Retinal pigment epithelial cell (primary cell): ENCODE measurements around the gene IP6K3.

ENCODE experiments used
- DNase-seq: peaks from one replicate; pipeline ENCODE4 v3.0.0-alpha.2; 2010; ENCODE audit warnings: low read depth
- H3K4me3 ChIP-seq: 2 replicates; pipeline ENCODE4 v1.5.1; 2011; ENCODE audit warnings: mild to moderate bottlenecking, low read length, control low read depth, moderate library complexity
- TF ChIP-seq, protein P1 (sequence below): conservative IDR thresholded peaks from 2 replicates; pipeline ENCODE4 v1.5.1; 2011; ENCODE audit warnings: low read depth, low read length, control low read depth, inconsistent platforms

Gene IP6K3

DNA sequence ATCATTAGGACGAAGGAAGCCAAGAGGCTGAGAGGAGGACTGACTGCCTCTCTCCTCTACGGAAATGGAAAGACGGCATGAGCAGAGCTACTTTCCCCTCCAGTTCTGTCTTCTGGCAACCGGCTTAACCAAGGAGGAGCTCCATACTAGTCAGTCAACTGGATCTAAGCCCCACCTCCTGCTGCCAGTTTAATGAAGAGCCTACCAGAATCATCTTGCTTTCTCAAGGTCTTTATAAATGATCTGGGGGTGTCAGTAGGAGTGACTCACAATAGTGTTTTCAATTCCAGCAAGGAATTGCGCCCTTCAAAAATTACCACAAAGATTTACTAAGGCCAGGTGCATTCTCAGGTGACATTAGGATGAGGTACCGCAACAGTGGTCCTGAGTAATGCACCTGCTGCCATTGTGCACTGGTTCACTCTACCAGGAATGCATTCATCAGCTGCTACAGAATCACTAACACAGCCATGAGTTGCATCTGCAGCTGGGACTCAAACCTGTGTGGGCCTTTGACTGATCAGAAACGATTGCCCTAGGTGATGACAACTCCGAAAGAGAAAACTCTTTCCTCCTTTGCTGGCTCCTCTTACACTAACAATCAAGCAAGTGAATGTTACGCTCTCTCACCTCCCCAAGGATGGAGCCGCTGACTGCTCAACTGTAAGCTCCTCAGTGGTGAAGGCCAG lies 38.0 kb downstream of the IP6K3 start:
- TF ChIP-seq, protein P1, sequence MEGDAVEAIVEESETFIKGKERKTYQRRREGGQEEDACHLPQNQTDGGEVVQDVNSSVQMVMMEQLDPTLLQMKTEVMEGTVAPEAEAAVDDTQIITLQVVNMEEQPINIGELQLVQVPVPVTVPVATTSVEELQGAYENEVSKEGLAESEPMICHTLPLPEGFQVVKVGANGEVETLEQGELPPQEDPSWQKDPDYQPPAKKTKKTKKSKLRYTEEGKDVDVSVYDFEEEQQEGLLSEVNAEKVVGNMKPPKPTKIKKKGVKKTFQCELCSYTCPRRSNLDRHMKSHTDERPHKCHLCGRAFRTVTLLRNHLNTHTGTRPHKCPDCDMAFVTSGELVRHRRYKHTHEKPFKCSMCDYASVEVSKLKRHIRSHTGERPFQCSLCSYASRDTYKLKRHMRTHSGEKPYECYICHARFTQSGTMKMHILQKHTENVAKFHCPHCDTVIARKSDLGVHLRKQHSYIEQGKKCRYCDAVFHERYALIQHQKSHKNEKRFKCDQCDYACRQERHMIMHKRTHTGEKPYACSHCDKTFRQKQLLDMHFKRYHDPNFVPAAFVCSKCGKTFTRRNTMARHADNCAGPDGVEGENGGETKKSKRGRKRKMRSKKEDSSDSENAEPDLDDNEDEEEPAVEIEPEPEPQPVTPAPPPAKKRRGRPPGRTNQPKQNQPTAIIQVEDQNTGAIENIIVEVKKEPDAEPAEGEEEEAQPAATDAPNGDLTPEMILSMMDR, result no peak

DNA sequence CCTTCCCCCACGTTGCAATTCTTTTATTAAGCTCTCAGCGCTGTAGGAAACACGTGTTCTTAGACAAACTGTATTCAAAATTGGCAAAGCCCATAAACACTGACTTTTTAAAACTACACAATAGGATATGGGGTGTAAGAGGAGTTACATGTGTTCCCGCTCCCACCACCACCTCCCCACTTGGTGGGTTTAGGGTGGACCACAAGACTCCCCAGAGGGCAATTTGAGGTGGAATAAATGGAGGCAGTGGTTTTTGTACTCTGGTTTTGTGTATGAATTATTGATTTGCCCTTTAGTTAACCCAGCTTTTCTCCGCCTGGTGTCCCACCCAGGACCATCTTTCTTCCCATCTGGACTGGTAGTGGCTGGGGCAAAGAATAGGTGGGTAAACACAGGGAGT lies 38.9 kb downstream of the IP6K3 start:
- no peak overlapping the region for H3K4me3 ChIP-seq
- DNase-seq, result no peak

More for the DNA sequence above, 38.0 kb downstream of the IP6K3 start:
- no peak overlapping the region for H3K4me3 ChIP-seq
- DNase-seq, result no peak

DNA sequence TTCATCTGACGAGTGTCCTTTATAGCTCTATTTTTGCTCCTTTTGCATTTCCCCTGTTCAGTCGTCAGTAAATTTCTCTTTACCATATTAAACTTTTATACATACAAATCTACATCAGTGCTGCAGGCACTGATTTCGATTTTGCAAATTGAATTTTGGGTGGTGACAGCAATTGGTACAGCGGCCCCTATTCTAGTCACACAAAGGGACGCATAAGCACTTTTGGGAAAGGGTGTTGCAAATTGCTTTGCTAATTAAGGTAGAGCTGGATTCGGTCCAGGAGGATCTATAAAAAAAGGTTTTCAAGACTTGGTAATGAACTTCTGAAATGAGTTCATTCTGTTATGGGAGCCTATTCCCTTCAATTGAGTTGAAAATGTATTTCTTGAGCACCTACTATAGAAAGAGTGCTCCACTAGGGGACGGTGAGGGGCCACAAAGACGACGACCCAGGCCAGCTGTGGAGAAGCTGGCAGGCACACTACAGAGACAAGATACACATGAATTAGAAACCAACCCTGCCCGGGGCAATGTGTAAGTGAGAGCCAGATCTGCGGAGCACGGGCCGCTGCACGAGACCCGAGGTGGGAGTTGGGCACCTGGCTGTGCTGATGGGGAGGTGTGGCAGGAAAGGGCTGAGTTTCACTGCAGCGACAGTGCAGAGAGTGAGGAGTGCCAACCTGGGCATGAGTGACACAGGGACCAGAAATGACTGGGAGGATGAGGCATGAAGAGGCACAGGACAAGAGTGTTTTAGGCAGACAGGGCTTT lies 40.6 kb downstream of the IP6K3 start:
- TF ChIP-seq, protein P1, result no peak
- H3K4me3 ChIP-seq, result no peak overlapping the region
- DNase-seq, result no peak

More for the DNA sequence above, 38.9 kb downstream of the IP6K3 start:
- TF ChIP-seq, protein P1, result no peak

DNA sequence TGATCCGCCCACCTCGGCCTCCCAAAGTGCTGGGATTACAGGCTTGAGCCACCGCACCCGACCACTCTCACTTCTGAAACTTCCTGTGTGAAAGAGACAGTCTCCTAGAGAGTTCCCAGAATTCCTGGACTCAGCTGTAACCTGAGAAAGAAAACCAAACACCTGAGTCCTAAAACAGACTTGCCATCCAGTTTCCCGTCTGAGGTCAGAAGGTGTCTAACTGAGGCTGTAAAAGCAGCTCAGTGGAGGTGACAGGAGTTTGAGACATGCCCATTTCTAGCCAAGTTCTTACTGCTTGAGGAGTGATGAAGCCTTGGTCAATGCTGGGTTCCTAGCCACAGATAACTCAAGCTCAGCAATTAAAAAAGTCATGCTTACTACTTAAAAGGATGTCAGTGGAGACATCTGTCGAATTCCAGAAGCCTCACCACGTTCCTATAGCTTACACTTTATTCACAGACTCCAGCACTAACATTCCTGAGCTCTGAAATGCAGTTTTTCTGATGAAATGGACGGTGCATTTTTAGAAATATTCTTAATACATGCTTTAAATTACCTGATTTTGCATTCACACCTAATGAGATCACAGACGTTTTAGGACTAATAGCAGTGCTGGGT lies 41.3 kb downstream of the IP6K3 start:
- TF ChIP-seq, protein P1, result no peak
- no peak for DNase-seq
- H3K4me3 ChIP-seq, result no peak overlapping the region

DNA sequence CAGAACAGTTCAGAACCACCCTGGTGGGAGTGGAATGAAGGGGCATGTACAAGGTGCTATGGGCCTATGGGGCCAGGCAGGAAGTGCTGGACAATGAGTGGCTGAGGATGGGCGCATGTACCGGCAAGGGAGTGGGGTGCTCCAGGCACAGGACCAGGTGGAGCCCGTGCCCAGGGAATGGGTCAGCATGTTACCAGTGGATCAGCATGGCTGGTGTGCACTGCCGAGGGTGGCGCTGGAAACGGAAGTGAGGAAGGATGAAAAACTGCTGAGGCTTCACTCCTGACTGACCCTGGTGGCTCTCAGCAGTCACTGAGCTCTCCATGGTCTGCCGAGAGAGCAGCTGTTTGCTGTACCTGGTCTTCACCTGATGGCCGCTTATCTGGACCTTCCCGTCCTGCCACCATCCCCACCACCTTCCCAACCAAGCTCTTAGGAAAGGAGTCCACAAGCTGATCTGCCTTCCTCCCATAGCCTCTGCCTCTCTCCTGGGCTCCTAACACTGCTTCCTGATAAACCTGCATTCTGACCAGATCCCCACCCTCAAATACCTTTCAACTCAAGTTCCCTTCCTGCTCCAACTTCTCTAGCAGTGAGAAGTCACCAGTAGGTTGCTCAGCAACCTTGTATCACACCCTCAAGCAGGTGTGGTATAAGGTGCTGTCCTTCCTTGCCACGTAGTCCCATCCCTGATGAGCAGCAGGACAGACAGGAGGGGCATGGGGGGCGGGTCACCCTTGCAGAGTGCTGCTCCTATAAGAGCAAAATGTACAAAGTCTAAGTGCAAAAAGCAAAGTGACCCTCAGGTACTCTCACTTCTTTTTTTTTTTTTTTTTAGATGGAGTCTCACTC lies 42.3 kb downstream of the IP6K3 start:
- DNase-seq, result no peak
- TF ChIP-seq, protein P1, result no peak
- H3K4me3 ChIP-seq, result no peak overlapping the region

DNA sequence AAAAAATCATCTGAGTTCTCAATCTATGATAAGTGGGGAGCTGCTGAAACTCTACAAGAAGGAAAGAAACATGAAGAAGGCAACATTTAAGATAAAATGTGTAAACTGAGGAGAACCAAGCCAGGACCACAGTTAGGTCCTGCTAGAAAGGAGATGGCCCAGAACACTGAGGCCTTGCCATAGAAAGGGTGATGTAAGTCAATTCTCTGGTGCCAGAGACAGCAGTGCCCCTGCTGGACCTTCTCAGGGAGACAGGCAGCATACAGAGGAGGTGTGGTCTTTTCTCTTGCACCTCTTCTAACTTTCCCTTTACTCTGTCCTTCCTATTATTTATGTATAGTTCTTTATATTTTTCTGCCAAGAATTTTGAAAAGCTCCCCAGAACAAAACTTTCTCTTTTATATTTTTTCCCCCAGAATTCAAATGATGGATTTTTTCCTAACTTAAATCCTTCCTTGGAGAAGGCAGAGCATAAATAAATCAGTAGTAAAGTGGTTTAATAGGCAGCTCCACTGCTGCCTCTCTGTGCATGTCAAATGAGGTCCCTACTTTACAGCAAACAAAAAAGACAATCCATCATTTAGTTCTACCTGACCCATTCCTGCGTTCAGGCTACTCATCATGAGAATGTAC lies 44.2 kb downstream of the IP6K3 start:
- H3K4me3 ChIP-seq, result no peak overlapping the region
- no peak for DNase-seq
- TF ChIP-seq, protein P1, result peak; percentile 73
